Liver (tissue), 3 donors: ENCODE measurements around the gene MGAT4C.

ENCODE experiments used
- ATF3 ChIP-seq: IDR thresholded peaks from 2 replicates; pipeline ENCODE4 v1.6.1; 2016; ENCODE audit warnings: antibody characterized with exemption
- CTCF ChIP-seq: fragments of 150-350 bp; IDR thresholded peaks from 2 replicates; pipeline ENCODE4 v1.5.1; 2017; ENCODE audit warnings: improper control_type of control experiment, low read depth, low read length; ENCODE audit not compliant: missing input control
- EGR1 ChIP-seq, 2 donors: IDR thresholded peaks; 2 replicates each; pipeline ENCODE4 v1.6.1; 2016 to 2018; ENCODE audit warnings: antibody characterized with exemption in 2 of 2, low read depth in 2 of 2
- FOXA1 ChIP-seq: IDR thresholded peaks from 2 replicates; pipeline ENCODE4 v1.6.1; 2016; ENCODE audit warnings: antibody characterized with exemption
- JUND ChIP-seq, 2 donors: IDR thresholded peaks; 2 replicates each; pipeline ENCODE4 v1.6.1; 2016; ENCODE audit warnings: antibody characterized with exemption in 2 of 2
- MAX ChIP-seq: IDR thresholded peaks from 2 replicates; pipeline ENCODE4 v1.6.1; 2016; ENCODE audit warnings: antibody characterized with exemption
- NR2F2 ChIP-seq: IDR thresholded peaks from 2 replicates; pipeline ENCODE4 v1.6.1; 2016; ENCODE audit warnings: antibody characterized with exemption
- RAD21 ChIP-seq, 2 donors: IDR thresholded peaks; 2 replicates each; pipeline ENCODE4 v1.6.1; 2016; ENCODE audit warnings: antibody characterized with exemption in 2 of 2, mild to moderate bottlenecking in 2 of 2
- SP1 ChIP-seq: IDR thresholded peaks from 2 replicates; pipeline ENCODE4 v1.6.1; 2018; ENCODE audit warnings: antibody characterized with exemption, mild to moderate bottlenecking
- TAF1 ChIP-seq: conservative IDR thresholded peaks from 2 replicates; pipeline ENCODE4 v1.6.1; 2016; ENCODE audit warnings: antibody characterized with exemption, mild to moderate bottlenecking
- YY1 ChIP-seq: IDR thresholded peaks from 2 replicates; pipeline ENCODE4 v1.6.1; 2016; ENCODE audit warnings: antibody characterized with exemption, mild to moderate bottlenecking
- ZBTB33 ChIP-seq: IDR thresholded peaks from 2 replicates; pipeline ENCODE4 v1.6.1; 2016; ENCODE audit warnings: antibody characterized with exemption
- donor health status: healthy.
- donor health status: healthy.

GRCh38 chr12:85951823-85952222 lies 304.4 kb downstream of the MGAT4C start:
- TF ChIP-seq CTCF (no peak), YY1 (no peak), JUND (IDR thresholded peaks at IDR 0.05) (no peak), ZBTB33 (no peak), EGR1 (IDR thresholded peaks at IDR 0.05; ENCODE audit: low read depth in 2 of 2) (no peak), MAX (no peak), ATF3 (no peak), TAF1 (no peak), FOXA1 (no peak), NR2F2 (no peak), RAD21 (IDR thresholded peaks at IDR 0.05) (peak; percentile 42 to 44), SP1 (no peak)
